ENCODE data around the gene SLC25A12. TPM values are rescaled to one million over a fixed set of nuclear protein-coding genes. Genes with fewer than 3 reads are reported as not detected.

SLC25A12 gene
- total and polyA plus RNA-seq, 9 of the 15 experiments (the other 6 are each of a cell fraction or from before 2014, with no cell fraction given), result 13.5 to 36.5 (median 21.7) TPM

GRCh38 chr2:171894612-171894947 lies 536 bp upstream of the SLC25A12 start (continued):
- TF ChIP-seq ZNF512 (tag; IDR thresholded peaks at IDR 0.05) (no peak), NFE2 (IDR thresholded peaks at IDR 0.05; ENCODE audit: low read depth) (no peak), BMI1 (IDR thresholded peaks at IDR 0.05; ENCODE audit: low read length) (no peak)

GRCh38 chr2:171893196-171893823 lies 734 bp downstream of the SLC25A12 start:
- WGBS (ENCODE audit: insufficient coverage, low coverage, missing lambda C conversion rate), result 18% methylated on average over 7 of the region's 7 CpGs
- DNase-seq (ENCODE audit: extremely low read depth in 1 of 4, low spot score in 3 of 4) (peak in 3 of 4 experiments; percentile 20 to 33 (median 24)), ATAC-seq (peak; percentile 20), FAIRE-seq (peak; percentile 70)
- in situ Hi-C loops (cut with MboI), result no loop called here
- ChIA-PET CTCF (ENCODE audit: low intra/inter-chr PET ratio) (no interaction called here), POLR2A (interaction anchor here (0.6 to 10.9 kb wide), 12 partner anchors 12 to 214 kb away, joined by 3 to 78 read pairs (median 4); partner anchors contain the start of genes DLX1 and HAT1)
- Histone ChIP-seq H3K79me2 (ENCODE audit: control insufficient read depth, insufficient read depth, low read length) (peaks cover 12% of the 10 kb centered on the region; the same call in 2 of the 3 replicates), H3K36me3 (ENCODE audit: control insufficient read depth, insufficient read depth, low read length) (peaks cover 21% of the 10 kb centered on the region), H3K27ac (ENCODE audit: extremely low read depth, low read depth, low read length) (peak overlapping the region; percentile 86), H3K4me1 (replicated peaks in 1 of 2; ENCODE audit: control insufficient read depth in 2 of 2, insufficient read depth in 2 of 2, low read length in 2 of 2) (peaks cover 5 to 12% of the 10 kb centered on the region in 2 experiments; a peak in 3 of 5 replicates), H3K27me3 (ENCODE audit: control insufficient read depth in 2 of 2, insufficient read depth in 2 of 2, low read length in 2 of 2) (no peaks in the 10 kb centered on the region), H3K4me2 (ENCODE audit: insufficient read depth, low read length) (peak overlapping the region; percentile 96), H2AFZ (ENCODE audit: low read depth, low read length) (peak overlapping the region; percentile 99), H3K9me3 (replicated peaks; ENCODE audit: control insufficient read depth, insufficient read depth, low read depth, low read length) (peaks cover under 1% of the 10 kb centered on the region; the same call in 1 of the 2 replicates), H3K4me3 (peak overlapping the region; percentile 79), H3K9ac (ENCODE audit: insufficient read depth in 1 of 2, low read depth in 2 of 2, low read length in 2 of 2) (peak overlapping the region; percentile 77 to 90; a peak in 3 of 4 replicates), H4K20me1 (replicated peaks; ENCODE audit: control insufficient read depth, insufficient read depth, low read length) (no peaks in the 10 kb centered on the region), H3K9me1 (ENCODE audit: control insufficient read depth, insufficient read depth, low read length) (no peaks in the 10 kb centered on the region)
- BruUV-seq (replicated peaks), result TSS peak; percentile 73
- intact Hi-C loops (cut with micrococcal nuclease), result loop anchor here (10.0 kb wide), 1 partner anchor 189 kb away; no protein-coding TSS in a partner anchor
- TF ChIP-seq ZNF280A (IDR thresholded peaks at IDR 0.05; ENCODE audit: low read depth, partially characterized antibody), result no peak
- no peak for TF ChIP-seq CEBPG (CRISPR knock-in tag; IDR thresholded peaks at IDR 0.05)
- TF ChIP-seq CEBPG (tag; conservative IDR thresholded peaks at IDR 0.05 in 1 of 2, IDR thresholded peaks at IDR 0.05 in 1 of 2), result no peak
- no peak for TF ChIP-seq FUS (optimal IDR thresholded peaks at IDR 0.05; ENCODE audit: low read depth, low read length)
- TF ChIP-seq ZNF124 (CRISPR knock-in tag; IDR thresholded peaks at IDR 0.05), result no peak
- TF ChIP-seq CBFA2T3 (IDR thresholded peaks at IDR 0.05), result peak; percentile 33; the same call in 1 of the 2 replicates
- TF ChIP-seq ESRRA (IDR thresholded peaks at IDR 0.05; ENCODE audit: borderline replicate concordance, low read depth), result no peak
- 0 out of 4 replicates have a peak, but pooled peaks of 1 of the 2 experiments have one; percentile 6 for TF ChIP-seq FOXA3 (CRISPR knock-in tag; conservative IDR thresholded peaks at IDR 0.05 in 1 of 2, IDR thresholded peaks at IDR 0.05 in 1 of 2)
- peak; percentile 7 for TF ChIP-seq TAF9B (IDR thresholded peaks at IDR 0.05; ENCODE audit: partially characterized antibody)
- no peak for TF ChIP-seq ETS2 (tag; IDR thresholded peaks at IDR 0.05; ENCODE audit: borderline replicate concordance, poor library complexity, severe bottlenecking)
- no peak for TF ChIP-seq HDAC3 (IDR thresholded peaks at IDR 0.05; ENCODE audit: borderline replicate concordance, partially characterized antibody)
- no peak for TF ChIP-seq KLF10 (CRISPR knock-in tag; IDR thresholded peaks at IDR 0.05)
- TF ChIP-seq SMARCE1 (IDR thresholded peaks at IDR 0.05), result peak; percentile 46; the same call in 1 of the 2 replicates

Data from K562 (cell line).